NCI-H226 (cell line): Measurements from ENCODE around the gene KRT79.
"Not testable (repeated sequence)": the region's sequence is repeated elsewhere in the genome, so short reads cannot be mapped to it uniquely, and the experiment has no call there.

Experiments
- DNase-seq: peaks from one replicate; pipeline ENCODE4 v3.0.0-alpha.2; 2015

KRT79 gene

DNA sequence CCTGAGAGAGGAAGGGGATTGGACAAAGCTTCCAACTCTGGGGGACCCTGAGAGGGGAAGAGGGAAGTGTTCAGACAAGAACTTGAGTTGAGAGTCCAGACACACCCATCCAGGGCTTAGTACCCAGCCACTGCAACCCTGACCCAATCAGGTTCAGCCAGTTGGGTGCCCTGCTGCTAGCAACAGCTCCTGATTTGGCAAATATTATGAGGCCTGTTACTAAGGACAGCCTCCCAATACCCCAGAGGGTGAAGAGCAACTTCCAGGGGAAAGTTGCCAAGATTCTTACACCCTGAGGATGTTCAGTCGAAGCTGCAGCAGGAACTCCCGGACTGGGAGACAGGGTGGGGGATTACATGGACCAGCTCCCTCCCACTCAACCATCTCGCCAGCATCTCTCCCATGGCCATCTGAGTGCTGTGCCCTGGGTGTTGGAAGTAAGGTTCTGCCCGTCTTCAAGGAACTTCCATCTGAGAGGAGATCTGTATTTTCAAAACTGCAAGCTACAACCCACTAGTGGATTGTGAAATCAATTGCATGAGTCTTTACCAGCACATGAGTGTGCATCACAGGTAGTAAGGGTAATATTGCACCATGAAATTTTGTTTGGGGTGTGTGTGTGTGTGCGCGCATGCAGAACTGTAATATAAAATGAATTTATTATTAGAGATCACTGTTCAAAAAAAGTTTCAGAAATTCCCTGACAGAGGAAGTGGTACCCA, 26.2 kb upstream of the KRT79 start:
- peak; percentile 99 for DNase-seq

DNA sequence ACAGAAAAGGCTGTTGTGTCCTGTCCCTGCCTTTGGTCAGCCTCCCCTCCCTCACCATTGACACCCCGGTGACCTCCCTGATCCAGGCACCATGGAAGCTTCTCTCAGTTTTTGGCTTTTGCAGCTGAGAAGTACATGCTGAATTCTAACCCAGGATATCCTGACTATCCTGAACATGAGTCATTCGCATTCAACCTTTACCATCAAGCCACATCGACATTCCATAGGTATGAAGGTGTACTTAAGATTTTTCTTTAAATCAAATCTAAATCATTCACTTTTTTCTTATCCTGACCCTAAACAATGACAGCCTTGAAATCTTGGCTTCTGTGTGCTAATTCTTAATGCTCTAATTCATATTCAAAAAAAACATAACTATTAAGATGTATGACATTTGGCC, 23.4 kb upstream of the KRT79 start:
- no peak for DNase-seq

GRCh38 chr12:52856787-52857186, 22.7 kb upstream of the KRT79 start:
- DNase-seq = no peak

DNA sequence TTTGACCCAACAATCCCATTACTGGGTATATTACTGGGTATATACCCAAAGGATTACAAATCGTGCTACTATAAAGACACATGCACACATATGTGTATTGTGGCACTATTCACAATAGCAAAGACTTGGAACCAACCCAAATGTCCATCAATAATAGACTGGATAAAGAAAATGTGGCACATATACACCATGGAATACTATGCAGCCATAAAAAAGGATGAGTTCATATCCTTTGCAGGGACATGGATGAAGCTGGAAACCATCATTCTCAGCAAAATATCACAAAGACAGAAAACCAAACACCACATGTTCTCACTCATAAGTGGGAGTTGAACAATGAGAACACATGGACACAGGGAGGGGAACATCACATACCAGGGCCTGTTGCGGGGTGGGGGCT, 22.0 kb upstream of the KRT79 start:
- not testable (repeated sequence) for DNase-seq

GRCh38 chr12:52851787-52852186, 17.7 kb upstream of the KRT79 start:
- no peak for DNase-seq

DNA sequence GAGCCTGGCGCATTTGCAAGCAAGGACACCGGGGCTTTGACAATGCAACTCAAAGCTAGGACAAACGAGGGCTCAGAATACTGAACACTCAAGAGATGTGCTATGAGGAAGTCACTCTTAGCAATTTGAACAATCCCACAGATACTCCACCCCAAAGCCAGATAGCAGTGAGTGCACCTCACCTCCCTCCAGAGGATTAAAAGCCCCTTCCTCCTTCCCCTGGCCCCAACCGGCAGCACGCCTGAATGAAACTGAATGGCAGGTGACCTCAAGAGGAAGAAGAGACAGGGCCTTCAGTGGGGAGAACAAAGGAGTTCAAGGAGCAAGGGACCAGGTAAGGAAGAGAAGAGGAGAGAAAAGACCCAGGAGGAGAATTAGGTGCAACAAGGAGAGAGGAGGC, 16.6 kb upstream of the KRT79 start:
- no peak for DNase-seq

- DNase-seq = no peak
These were observed 15.4 kb upstream of the KRT79 start for GRCh38 chr12:52849511-52849910.

DNA sequence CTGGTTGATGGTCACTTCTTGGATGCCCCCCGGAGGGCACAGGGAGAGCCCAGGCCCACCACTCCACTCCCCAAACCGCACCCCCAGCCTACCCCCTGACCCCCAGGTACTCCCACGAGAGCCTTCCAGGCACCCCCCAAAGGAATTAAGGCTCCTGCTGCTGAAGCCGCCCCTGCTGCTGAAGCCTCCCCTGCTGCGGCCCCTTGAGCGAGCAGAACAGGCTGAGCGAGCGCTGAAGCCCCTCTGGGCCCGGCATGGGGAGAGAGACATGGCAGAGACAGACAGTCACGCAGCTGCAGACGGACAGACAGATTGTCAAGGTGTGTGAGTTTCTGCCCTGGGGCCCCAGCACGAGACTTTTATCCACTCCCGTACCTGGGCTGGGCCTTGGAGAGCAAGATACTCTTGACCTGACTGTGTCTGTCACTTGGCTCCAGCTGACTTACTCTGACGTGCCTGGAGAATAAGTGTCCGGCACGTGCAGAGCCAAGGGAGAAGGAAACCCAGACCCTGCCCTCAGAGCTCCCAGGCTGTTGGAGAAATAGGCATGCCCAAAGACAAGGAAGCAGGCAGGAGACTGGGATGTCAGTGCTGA, 14.6 kb upstream of the KRT79 start, which contains the start of gene KRT78:
TSS of gene KRT78 (minus strand) at position 334 of the 595 bp plus-strand sequence. CDS start at position 270, 64 bp downstream.
- DNase-seq = no peak

- no peak for DNase-seq
These were observed 13.4 kb upstream of the KRT79 start for GRCh38 chr12:52847335-52848102.

DNA sequence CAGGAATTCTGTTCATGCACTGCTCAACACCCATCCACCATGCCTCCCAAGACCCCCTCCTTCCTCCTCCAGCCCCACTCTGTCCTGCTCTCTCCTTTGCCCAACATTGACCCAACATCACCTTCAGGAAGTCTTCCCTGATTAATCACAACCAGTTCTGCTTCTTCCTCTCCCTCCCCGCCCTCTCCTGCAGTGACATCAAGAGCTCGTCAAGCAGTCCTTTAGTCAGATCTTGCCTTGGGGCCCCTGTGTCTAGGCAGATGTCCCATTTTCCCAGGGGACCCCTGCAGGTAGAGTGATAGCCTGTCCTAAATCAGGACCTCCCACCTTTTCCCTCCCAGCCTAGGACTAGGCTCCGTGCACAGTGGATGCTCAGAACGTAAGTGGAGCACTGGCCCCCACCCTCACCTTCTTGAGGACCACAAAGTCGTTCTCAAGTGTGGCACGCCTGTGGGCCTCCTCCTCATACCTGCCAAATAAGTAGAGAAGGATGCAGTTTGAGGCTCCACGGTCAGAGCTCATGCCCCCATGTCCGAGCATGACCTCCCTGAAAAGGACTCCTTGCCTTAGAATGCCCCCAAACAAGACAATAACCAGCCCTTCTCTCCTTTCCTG, 12.4 kb upstream of the KRT79 start:
- DNase-seq = no peak

GRCh38 chr12:52845946-52846345, 11.8 kb upstream of the KRT79 start:
- no peak for DNase-seq

DNA sequence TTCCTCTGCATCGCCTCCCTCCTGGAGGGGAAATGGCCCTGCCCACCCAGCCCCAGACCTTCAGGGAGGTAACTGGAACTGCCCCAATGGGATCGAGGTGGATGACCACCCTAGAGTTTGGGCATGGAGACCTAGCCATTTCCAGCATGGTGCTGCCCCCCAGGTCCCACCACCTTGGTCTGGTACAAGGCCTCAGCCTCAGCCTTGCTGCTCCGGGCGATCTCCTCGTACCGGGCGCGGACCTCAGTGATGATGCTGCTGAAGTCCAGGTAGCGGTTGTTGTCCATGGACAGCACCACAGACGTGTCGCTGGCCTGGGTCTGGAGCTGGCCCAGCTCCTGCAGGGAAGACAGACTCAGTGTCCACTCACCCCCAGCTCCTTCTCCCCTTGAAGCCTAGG, 10.3 kb upstream of the KRT79 start:
- no peak for DNase-seq

GRCh38 chr12:52839436-52840105, 5.5 kb upstream of the KRT79 start:
- no peak for DNase-seq

GRCh38 chr12:52838609-52839435, 4.7 kb upstream of the KRT79 start:
- DNase-seq = no peak

DNA sequence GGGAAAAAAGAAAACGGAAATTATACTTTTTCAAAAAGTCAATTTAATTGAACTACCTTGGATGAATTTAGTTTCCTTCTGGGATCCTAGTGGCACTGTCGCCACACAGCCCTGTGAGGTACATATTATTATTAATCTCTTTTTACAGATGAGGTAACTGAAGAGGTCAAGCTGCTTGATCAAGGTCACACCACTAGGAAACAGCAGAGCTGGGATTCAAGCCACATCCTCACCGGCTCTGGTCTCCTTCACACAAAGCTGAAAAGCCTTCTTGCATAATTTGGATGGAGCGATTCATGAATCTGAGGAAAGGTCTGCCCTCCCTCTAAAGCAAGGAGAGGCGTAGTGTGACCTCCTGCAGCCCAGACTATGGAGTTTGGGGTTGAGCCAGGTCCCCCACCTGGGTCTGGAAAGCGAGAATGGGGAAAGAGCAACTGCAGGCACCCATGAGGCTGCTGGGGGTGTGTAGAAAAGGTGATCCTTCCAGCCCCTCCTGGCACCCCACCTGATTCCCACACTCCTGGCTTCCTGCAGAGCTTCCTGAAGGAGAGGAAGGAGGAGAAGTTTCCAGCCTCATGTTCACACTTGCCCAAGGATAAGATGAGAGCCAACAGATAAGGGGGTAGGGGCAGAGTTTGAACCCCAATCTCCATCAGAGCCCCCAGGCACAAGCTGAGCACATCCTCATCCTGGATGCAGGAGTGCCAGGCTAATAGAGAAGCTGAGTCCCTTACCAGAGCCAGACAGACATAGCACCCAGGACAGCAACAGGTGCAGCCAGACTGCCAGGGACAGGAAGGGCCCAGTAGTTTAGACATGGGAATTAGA, 3.9 kb upstream of the KRT79 start:
- DNase-seq = peak; percentile 25

DNA sequence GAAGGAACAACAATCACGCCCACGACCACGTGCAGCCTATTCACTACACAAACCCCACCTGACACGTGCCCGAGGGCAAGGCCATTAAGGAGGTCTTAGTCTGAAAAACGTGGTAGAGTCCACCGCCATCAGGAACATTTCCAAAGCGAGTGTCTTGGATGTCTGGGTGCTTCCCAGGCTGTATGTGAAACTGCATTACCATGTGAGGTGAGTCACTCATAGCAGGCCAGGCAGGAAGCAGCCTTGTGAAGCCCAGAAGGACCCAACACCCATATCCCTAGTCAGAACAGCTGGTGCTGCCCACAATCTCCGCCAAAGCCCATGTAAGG, 3.3 kb upstream of the KRT79 start:
- DNase-seq = peak; percentile 89

- no peak for DNase-seq
These were observed 2.6 kb upstream of the KRT79 start for GRCh38 chr12:52836491-52837412.

- DNase-seq = peak; percentile 94
These were observed 1.9 kb upstream of the KRT79 start for GRCh38 chr12:52836042-52836466.

- DNase-seq = no peak
These were observed 1.3 kb upstream of the KRT79 start for GRCh38 chr12:52835271-52836041.

DNA sequence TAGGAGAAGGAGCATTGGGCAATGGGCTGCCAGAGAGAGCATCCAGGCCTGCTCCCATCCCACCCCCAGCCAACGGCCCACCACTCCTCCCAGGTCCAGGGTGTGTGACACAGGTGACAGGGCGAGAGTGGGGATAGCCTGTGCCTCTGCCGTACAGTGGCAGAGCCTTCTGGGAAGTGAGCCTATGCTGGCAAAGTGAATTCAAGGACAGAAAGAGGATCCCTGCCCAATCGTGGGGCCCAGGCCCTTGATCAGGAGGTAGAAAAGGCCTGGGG, 553 bp upstream of the KRT79 start:
- no peak for DNase-seq
